Hepatocyte (in vitro differentiated cells): Measurements from ENCODE around the gene RASSF4. TPM values are rescaled to one million over a fixed set of nuclear protein-coding genes. Genes with fewer than 3 reads are reported as not detected.

Experiments
- DNase-seq: peaks from one replicate; pipeline ENCODE4 v3.0.0-alpha.2; 2016; ENCODE audit warnings: low spot score
- H2AFZ ChIP-seq: fragments of 200-600 bp; sonication (generic); 2 replicates; pipeline ENCODE4 v1.6.0; 2016; ENCODE audit warnings: antibody characterized with exemption, mild to moderate bottlenecking
- H3K27ac ChIP-seq: fragments of 200-600 bp; sonication (generic); 2 replicates; pipeline ENCODE4 v1.5.1; 2016; ENCODE audit warnings: mild to moderate bottlenecking
- H3K27me3 ChIP-seq: fragments of 200-600 bp; sonication (generic); 2 replicates; pipeline ENCODE4 v1.6.1; 2016
- H3K36me3 ChIP-seq: fragments of 200-600 bp; sonication (generic); replicated peaks from 2 replicates; pipeline ENCODE4 v1.5.1; 2016; ENCODE audit warnings: low read depth; ENCODE audit not compliant: insufficient read depth
- H3K4me1 ChIP-seq: fragments of 200-600 bp; sonication (generic); 2 replicates; pipeline ENCODE4 v1.5.1; 2016; ENCODE audit warnings: mild to moderate bottlenecking, moderate library complexity; ENCODE audit not compliant: insufficient read depth
- H3K4me2 ChIP-seq: fragments of 200-600 bp; sonication (generic); 2 replicates; pipeline ENCODE4 v1.6.0; 2016
- H3K4me3 ChIP-seq: fragments of 200-600 bp; sonication (generic); 2 replicates; pipeline ENCODE4 v1.5.1; 2016; ENCODE audit warnings: mild to moderate bottlenecking
- H3K79me2 ChIP-seq: fragments of 200-600 bp; sonication (generic); 2 replicates; pipeline ENCODE4 v1.6.0; 2017; ENCODE audit warnings: mild to moderate bottlenecking
- H3K9me2 ChIP-seq: fragments of 200-600 bp; sonication (generic); replicated peaks from 2 replicates; pipeline ENCODE4 v1.6.0; 2017; ENCODE audit warnings: mild to moderate bottlenecking; ENCODE audit not compliant: insufficient read depth
- H3K9me3 ChIP-seq: fragments of 200-600 bp; sonication (generic); 2 replicates; pipeline ENCODE4 v1.5.1; 2016; ENCODE audit warnings: low read depth, mild to moderate bottlenecking
- H4K20me1 ChIP-seq: fragments of 200-600 bp; sonication (generic); 2 replicates; pipeline ENCODE4 v1.6.0; 2016; ENCODE audit warnings: mild to moderate bottlenecking; ENCODE audit not compliant: insufficient read depth, poor library complexity, severe bottlenecking
- EZH2 ChIP-seq: fragments of 200-600 bp; sonication (generic); IDR thresholded peaks from 2 replicates; pipeline ENCODE4 v1.6.1; 2016; ENCODE audit warnings: antibody characterized with exemption, mild to moderate bottlenecking, borderline replicate concordance
- EZH2phosphoT487 ChIP-seq: fragments of 200-600 bp; sonication (generic); IDR thresholded peaks from one replicate; pipeline ENCODE4 v1.6.1; 2018; ENCODE audit warnings: antibody characterized with exemption, mild to moderate bottlenecking, low read depth, moderate library complexity; ENCODE audit not compliant: unreplicated experiment, severe bottlenecking
- WGBS: methylation state at CpG from one replicate; pipeline ENCODE4 v1.1.6; 2016; ENCODE audit warnings: low lambda C conversion rate; ENCODE audit errors: missing lambda C conversion rate; 5-methylcytosine and 5-hydroxymethylcytosine counted together
- polyA plus RNA-seq: library from polyadenylated mRNA; unstranded; fragments of >200 nt; fragmentation: Nextera tagmentation; extraction: Ambion mirVana; gene quantifications from 2 replicates; pipeline ENCODE4 v1.2.1, GENCODE V29; 2016
- total RNA-seq: library from RNA; depleted of rRNA; stranded (reverse); fragments of >200 nt; gene quantifications from 2 replicates; pipeline ENCODE4 v1.2.3, GENCODE V29; 2014
- TF ChIP-seq, protein P1 (sequence below): fragments of 200-600 bp; sonication (generic); IDR thresholded peaks from 2 replicates; pipeline ENCODE4 v1.5.1; 2016; ENCODE audit warnings: antibody characterized with exemption, mild to moderate bottlenecking; ENCODE audit not compliant: poor library complexity

RASSF4 gene
- total and polyA plus RNA-seq, 2 experiments from 2014 or later, result 19.2 to 20.1 TPM

DNA sequence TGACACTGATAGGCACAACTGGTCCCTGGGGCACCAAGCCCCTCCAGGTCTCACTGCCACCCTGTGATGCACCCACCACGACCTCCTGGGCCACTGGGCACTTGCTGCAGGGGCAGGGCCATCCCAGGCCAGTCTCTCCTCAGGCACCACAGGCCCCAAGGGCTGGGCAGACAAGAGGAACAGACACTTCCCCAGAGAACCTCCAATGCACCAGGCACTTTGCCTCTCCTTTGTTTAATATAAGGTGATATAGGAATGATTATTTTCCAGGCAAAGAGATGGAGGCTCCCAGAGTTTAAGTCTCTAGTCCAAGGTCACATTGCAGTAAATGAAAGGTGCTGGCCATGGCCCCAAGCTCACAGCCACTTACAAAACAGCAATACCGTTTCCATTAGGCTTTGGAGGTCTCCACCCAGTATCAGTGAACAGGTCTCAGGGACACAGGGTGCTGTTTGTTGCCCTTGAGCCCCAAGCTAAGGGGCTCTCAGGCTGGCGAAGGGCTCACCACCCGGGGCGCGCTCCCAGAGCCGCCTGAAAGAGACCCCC lies 14.6 kb downstream of the RASSF4 start:
- Histone ChIP-seq H3K4me3 (no peak overlapping the region), H4K20me1 (no peaks in the 10 kb centered on the region), H3K4me1 (peaks cover 46% of the 10 kb centered on the region), H3K36me3 (no peaks in the 10 kb centered on the region), H3K27ac (peak overlapping the region; percentile 87), H3K9me3 (no peaks in the 10 kb centered on the region), H3K27me3 (no peaks in the 10 kb centered on the region), H2AFZ (peak overlapping the region; percentile 92), H3K79me2 (peaks cover 4% of the 10 kb centered on the region), H3K4me2 (peak overlapping the region; percentile 92), H3K9me2 (no peaks in the 10 kb centered on the region)
- 61% methylated on average over 4 of the region's 7 CpGs for WGBS
- TF ChIP-seq EZH2phosphoT487 (no peak), EZH2 (no peak)
- TF ChIP-seq, protein P1, sequence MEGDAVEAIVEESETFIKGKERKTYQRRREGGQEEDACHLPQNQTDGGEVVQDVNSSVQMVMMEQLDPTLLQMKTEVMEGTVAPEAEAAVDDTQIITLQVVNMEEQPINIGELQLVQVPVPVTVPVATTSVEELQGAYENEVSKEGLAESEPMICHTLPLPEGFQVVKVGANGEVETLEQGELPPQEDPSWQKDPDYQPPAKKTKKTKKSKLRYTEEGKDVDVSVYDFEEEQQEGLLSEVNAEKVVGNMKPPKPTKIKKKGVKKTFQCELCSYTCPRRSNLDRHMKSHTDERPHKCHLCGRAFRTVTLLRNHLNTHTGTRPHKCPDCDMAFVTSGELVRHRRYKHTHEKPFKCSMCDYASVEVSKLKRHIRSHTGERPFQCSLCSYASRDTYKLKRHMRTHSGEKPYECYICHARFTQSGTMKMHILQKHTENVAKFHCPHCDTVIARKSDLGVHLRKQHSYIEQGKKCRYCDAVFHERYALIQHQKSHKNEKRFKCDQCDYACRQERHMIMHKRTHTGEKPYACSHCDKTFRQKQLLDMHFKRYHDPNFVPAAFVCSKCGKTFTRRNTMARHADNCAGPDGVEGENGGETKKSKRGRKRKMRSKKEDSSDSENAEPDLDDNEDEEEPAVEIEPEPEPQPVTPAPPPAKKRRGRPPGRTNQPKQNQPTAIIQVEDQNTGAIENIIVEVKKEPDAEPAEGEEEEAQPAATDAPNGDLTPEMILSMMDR, result no peak
- DNase-seq, result no peak

DNA sequence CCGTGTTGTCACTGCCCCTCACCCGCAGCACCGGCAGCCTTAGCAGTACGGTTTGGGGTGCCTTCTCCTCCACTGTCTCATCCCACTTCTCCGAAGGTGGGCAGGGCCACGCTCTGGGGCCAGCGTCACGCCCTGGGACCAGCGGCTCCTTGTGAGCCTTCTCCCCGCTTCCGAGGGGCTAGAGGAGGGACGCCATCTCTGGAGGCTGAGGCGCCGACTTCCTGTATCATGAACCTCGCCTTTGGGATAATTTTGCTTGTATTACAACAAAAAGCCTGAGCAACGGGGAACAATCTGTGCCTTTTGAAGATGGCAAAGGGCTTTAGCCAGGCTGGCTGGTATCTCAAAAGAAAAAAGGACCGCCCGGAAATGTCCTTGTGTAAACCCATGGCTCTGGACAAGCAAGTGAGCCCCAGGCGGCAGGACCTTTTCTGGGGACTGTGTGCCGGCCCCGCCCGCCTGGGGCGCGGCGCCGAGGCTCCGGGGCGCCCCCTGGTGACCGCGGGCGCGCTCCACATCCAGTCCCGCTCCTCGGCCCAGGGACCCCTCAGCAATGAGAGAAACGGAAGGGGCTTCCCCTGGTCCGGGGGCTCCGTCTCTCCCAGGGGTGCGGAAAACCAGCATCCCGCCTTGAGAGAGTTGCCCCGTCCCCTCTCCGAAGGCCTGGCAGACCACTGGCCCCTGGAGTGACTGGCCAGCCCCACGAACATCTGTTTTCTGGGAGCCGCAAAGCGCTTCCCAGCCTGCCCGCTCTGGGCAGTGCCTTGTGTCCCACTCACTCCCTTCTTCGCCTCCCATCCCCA lies 15.2 kb downstream of the RASSF4 start:
- H3K79me2 ChIP-seq, result peaks cover 4% of the 10 kb centered on the region
- no peaks in the 10 kb centered on the region for H3K36me3 ChIP-seq
- H3K27me3 ChIP-seq, result no peaks in the 10 kb centered on the region
- peak overlapping the region; percentile 92 for H2AFZ ChIP-seq
- peak overlapping the region; percentile 92 for H3K4me2 ChIP-seq
- no peaks in the 10 kb centered on the region for H4K20me1 ChIP-seq
- 8% methylated on average over 40 of the region's 46 CpGs for WGBS
- H3K4me3 ChIP-seq, result no peak overlapping the region
- H3K9me3 ChIP-seq, result no peaks in the 10 kb centered on the region
- no peaks in the 10 kb centered on the region for H3K9me2 ChIP-seq
- H3K4me1 ChIP-seq, result peaks cover 53% of the 10 kb centered on the region
- H3K27ac ChIP-seq, result peak overlapping the region; percentile 87
- DNase-seq, result peak; percentile 83
- TF ChIP-seq, protein P1, result peak; percentile 90
- TF ChIP-seq EZH2, result no peak

DNA sequence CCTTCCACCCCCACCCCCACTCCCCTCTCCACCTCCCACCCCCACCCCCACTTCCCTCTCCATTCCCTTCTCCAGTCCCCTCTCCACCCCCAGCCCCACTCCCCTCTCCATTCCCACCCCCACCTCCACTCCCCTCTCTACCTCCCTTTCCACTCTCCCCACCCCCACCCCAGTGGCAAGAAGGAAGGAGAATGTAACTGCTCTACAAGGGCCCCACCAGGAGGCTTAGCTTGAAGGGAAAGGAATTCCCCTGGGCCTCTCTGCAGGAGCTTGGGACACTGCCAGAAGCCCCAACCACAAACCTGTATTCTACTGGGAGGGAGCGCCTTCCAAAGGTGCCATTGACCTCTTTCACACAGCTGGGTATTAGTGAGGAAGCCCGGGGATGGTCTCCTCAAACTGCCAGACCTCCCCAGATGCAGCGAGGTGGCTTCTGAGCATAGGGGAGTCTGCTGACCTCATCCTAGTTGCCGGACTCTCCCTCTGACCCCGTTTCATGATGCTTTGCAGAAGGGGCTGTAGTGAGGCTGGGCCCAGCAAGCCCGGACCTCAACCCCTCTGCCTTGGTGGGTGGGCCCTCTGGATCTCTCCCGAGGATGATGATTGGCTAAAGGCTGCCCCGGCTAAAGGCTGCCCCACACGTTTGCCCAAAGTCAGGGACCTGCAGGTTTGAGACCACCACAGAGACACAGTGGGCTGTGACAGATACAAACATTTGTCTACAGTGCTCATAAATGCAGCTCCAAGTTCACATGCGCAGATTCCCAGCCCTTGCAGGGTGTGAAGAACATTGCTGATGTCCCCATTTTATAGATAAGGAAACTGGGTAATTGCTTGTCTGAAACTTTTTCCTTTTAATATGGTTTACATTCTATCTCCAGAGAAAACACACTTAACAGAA lies 16.1 kb downstream of the RASSF4 start:
- Histone ChIP-seq H3K79me2 (peaks cover 4% of the 10 kb centered on the region), H3K9me2 (no peaks in the 10 kb centered on the region), H3K27ac (peak overlapping the region; percentile 45), H3K36me3 (no peaks in the 10 kb centered on the region), H2AFZ (no peak overlapping the region), H3K9me3 (no peaks in the 10 kb centered on the region), H3K4me1 (peaks cover 61% of the 10 kb centered on the region), H4K20me1 (no peaks in the 10 kb centered on the region), H3K27me3 (no peaks in the 10 kb centered on the region), H3K4me2 (peak overlapping the region; percentile 92), H3K4me3 (no peak overlapping the region)
- WGBS, result 34% methylated on average over 10 of the region's 10 CpGs
- TF ChIP-seq EZH2 (no peak), EZH2phosphoT487 (no peak)
- TF ChIP-seq, protein P1, result no peak
- peak; percentile 87 for DNase-seq
